Measurements from ENCODE around the gene YTHDF1. TPM values are rescaled to one million over a fixed set of nuclear protein-coding genes. Genes with fewer than 3 reads are reported as not detected.
"Not testable (repeated sequence)": the region's sequence is repeated elsewhere in the genome, so short reads cannot be mapped to it uniquely, and the experiment has no call there.

YTHDF1 gene
- total and polyA plus RNA-seq, 4 donors: 20.9 to 45.9 (median 34.2) TPM

- H3K9me3 ChIP-seq (ENCODE audit: control insufficient read depth, insufficient read depth, low read length); H3K27me3 ChIP-seq (ENCODE audit: control insufficient read depth, insufficient read depth, low read length); H3K27ac ChIP-seq (ENCODE audit: low read depth, low read length); H3K4me3 ChIP-seq (ENCODE audit: low read depth, low read length): not testable (repeated sequence)
- Histone ChIP-seq H3K36me3 (ENCODE audit: control insufficient read depth, insufficient read depth, low read length) (peaks cover 49% of the 10 kb centered on the region), H3K4me1 (ENCODE audit: control insufficient read depth, insufficient read depth, low read length) (peaks cover 88% of the 10 kb centered on the region)
- WGBS (ENCODE audit: insufficient coverage): no CpG with 5 or more reads among the region's 14 CpGs
- peak in 1 of 6 donors; percentile 49 for DNase-seq (ENCODE audit: low read depth in 4 of 6, low spot score in 6 of 6)
Observed at GRCh38 chr20:63251350-63251749, 35.4 kb upstream of the YTHDF1 start.

- Histone ChIP-seq H3K27me3 (ENCODE audit: control insufficient read depth, insufficient read depth, low read length) (peaks cover 6% of the 10 kb centered on the region), H3K36me3 (ENCODE audit: control insufficient read depth, insufficient read depth, low read length) (peaks cover 53% of the 10 kb centered on the region), H3K9me3 (ENCODE audit: control insufficient read depth, insufficient read depth, low read length) (no peaks in the 10 kb centered on the region), H3K4me1 (ENCODE audit: control insufficient read depth, insufficient read depth, low read length) (peaks cover 85% of the 10 kb centered on the region), H3K4me3 (ENCODE audit: low read depth, low read length) (no peak overlapping the region), H3K27ac (ENCODE audit: low read depth, low read length) (no peak overlapping the region)
- WGBS (ENCODE audit: insufficient coverage): 96% methylated on average over 14 of the region's 15 CpGs
- DNase-seq (ENCODE audit: low read depth in 4 of 6, low spot score in 6 of 6): no peak
Observed at GRCh38 chr20:63249891-63250290, 34.0 kb upstream of the YTHDF1 start.

- DNase-seq (ENCODE audit: low read depth in 4 of 6, low spot score in 6 of 6): no peak
- H3K4me1 ChIP-seq (ENCODE audit: control insufficient read depth, insufficient read depth, low read length): peaks cover 83% of the 10 kb centered on the region
- peaks cover 61% of the 10 kb centered on the region for H3K36me3 ChIP-seq (ENCODE audit: control insufficient read depth, insufficient read depth, low read length)
- no peak overlapping the region for H3K4me3 ChIP-seq (ENCODE audit: low read depth, low read length)
- H3K27me3 ChIP-seq (ENCODE audit: control insufficient read depth, insufficient read depth, low read length): peaks cover 4% of the 10 kb centered on the region
- H3K9me3 ChIP-seq (ENCODE audit: control insufficient read depth, insufficient read depth, low read length): no peaks in the 10 kb centered on the region
- no peak overlapping the region for H3K27ac ChIP-seq (ENCODE audit: low read depth, low read length)
- 81% methylated on average over 25 of the region's 25 CpGs for WGBS (ENCODE audit: insufficient coverage)
Observed at GRCh38 chr20:63248835-63249591, 33.1 kb upstream of the YTHDF1 start.

GRCh38 chr20:63247671-63248228, 31.8 kb upstream of the YTHDF1 start:
- Histone ChIP-seq H3K36me3 (ENCODE audit: control insufficient read depth, insufficient read depth, low read length) (peaks cover 74% of the 10 kb centered on the region), H3K4me1 (ENCODE audit: control insufficient read depth, insufficient read depth, low read length) (peaks cover 74% of the 10 kb centered on the region), H3K4me3 (ENCODE audit: low read depth, low read length) (no peak overlapping the region), H3K9me3 (ENCODE audit: control insufficient read depth, insufficient read depth, low read length) (no peaks in the 10 kb centered on the region), H3K27ac (ENCODE audit: low read depth, low read length) (no peak overlapping the region), H3K27me3 (ENCODE audit: control insufficient read depth, insufficient read depth, low read length) (no peaks in the 10 kb centered on the region)
- DNase-seq (ENCODE audit: low read depth in 4 of 6, low spot score in 6 of 6): no peak
- 85% methylated on average over 21 of the region's 24 CpGs for WGBS (ENCODE audit: insufficient coverage)

GRCh38 chr20:63246490-63247288, 30.8 kb upstream of the YTHDF1 start:
- no peaks in the 10 kb centered on the region for H3K9me3 ChIP-seq (ENCODE audit: control insufficient read depth, insufficient read depth, low read length)
- WGBS (ENCODE audit: insufficient coverage): 55% methylated on average over 43 of the region's 50 CpGs
- no peak for DNase-seq (ENCODE audit: low read depth in 4 of 6, low spot score in 6 of 6)
- no peak overlapping the region for H3K27ac ChIP-seq (ENCODE audit: low read depth, low read length)
- H3K4me1 ChIP-seq (ENCODE audit: control insufficient read depth, insufficient read depth, low read length): peaks cover 65% of the 10 kb centered on the region
- H3K36me3 ChIP-seq (ENCODE audit: control insufficient read depth, insufficient read depth, low read length): peaks cover 83% of the 10 kb centered on the region
- H3K4me3 ChIP-seq (ENCODE audit: low read depth, low read length): no peak overlapping the region
- H3K27me3 ChIP-seq (ENCODE audit: control insufficient read depth, insufficient read depth, low read length): no peaks in the 10 kb centered on the region

- no peak overlapping the region for H3K4me3 ChIP-seq (ENCODE audit: low read depth, low read length)
- peaks cover 88% of the 10 kb centered on the region for H3K36me3 ChIP-seq (ENCODE audit: control insufficient read depth, insufficient read depth, low read length)
- WGBS (ENCODE audit: insufficient coverage): 87% methylated on average over 10 of the region's 10 CpGs
- H3K27me3 ChIP-seq (ENCODE audit: control insufficient read depth, insufficient read depth, low read length): no peaks in the 10 kb centered on the region
- H3K27ac ChIP-seq (ENCODE audit: low read depth, low read length): no peak overlapping the region
- H3K4me1 ChIP-seq (ENCODE audit: control insufficient read depth, insufficient read depth, low read length): peaks cover 60% of the 10 kb centered on the region
- no peaks in the 10 kb centered on the region for H3K9me3 ChIP-seq (ENCODE audit: control insufficient read depth, insufficient read depth, low read length)
- no peak for DNase-seq (ENCODE audit: low read depth in 4 of 6, low spot score in 6 of 6)
Observed at GRCh38 chr20:63244468-63244867, 28.5 kb upstream of the YTHDF1 start.

GRCh38 chr20:63243604-63244247, 27.8 kb upstream of the YTHDF1 start:
- DNase-seq (ENCODE audit: low read depth in 4 of 6, low spot score in 6 of 6): no peak
- peaks cover 60% of the 10 kb centered on the region for H3K4me1 ChIP-seq (ENCODE audit: control insufficient read depth, insufficient read depth, low read length)
- H3K9me3 ChIP-seq (ENCODE audit: control insufficient read depth, insufficient read depth, low read length): no peaks in the 10 kb centered on the region
- H3K36me3 ChIP-seq (ENCODE audit: control insufficient read depth, insufficient read depth, low read length): peaks cover 84% of the 10 kb centered on the region
- H3K27me3 ChIP-seq (ENCODE audit: control insufficient read depth, insufficient read depth, low read length): no peaks in the 10 kb centered on the region
- 84% methylated on average over 25 of the region's 25 CpGs for WGBS (ENCODE audit: insufficient coverage)
- no peak overlapping the region for H3K4me3 ChIP-seq (ENCODE audit: low read depth, low read length)
- no peak overlapping the region for H3K27ac ChIP-seq (ENCODE audit: low read depth, low read length)

GRCh38 chr20:63242736-63243135, 26.8 kb upstream of the YTHDF1 start:
- Histone ChIP-seq H3K4me1 (ENCODE audit: control insufficient read depth, insufficient read depth, low read length) (peaks cover 60% of the 10 kb centered on the region), H3K36me3 (ENCODE audit: control insufficient read depth, insufficient read depth, low read length) (peaks cover 74% of the 10 kb centered on the region), H3K27ac (ENCODE audit: low read depth, low read length) (no peak overlapping the region), H3K27me3 (ENCODE audit: control insufficient read depth, insufficient read depth, low read length) (no peaks in the 10 kb centered on the region), H3K4me3 (ENCODE audit: low read depth, low read length) (no peak overlapping the region), H3K9me3 (ENCODE audit: control insufficient read depth, insufficient read depth, low read length) (no peaks in the 10 kb centered on the region)
- DNase-seq (ENCODE audit: low read depth in 4 of 6, low spot score in 6 of 6): no peak
- 86% methylated on average over 21 of the region's 21 CpGs for WGBS (ENCODE audit: insufficient coverage)

- H3K27me3 ChIP-seq (ENCODE audit: control insufficient read depth, insufficient read depth, low read length): no peaks in the 10 kb centered on the region
- WGBS (ENCODE audit: insufficient coverage): 63% methylated on average over 11 of the region's 11 CpGs
- H3K4me3 ChIP-seq (ENCODE audit: low read depth, low read length): no peak overlapping the region
- no peaks in the 10 kb centered on the region for H3K9me3 ChIP-seq (ENCODE audit: control insufficient read depth, insufficient read depth, low read length)
- DNase-seq (ENCODE audit: low read depth in 4 of 6, low spot score in 6 of 6): no peak
- no peak overlapping the region for H3K27ac ChIP-seq (ENCODE audit: low read depth, low read length)
- peaks cover 60% of the 10 kb centered on the region for H3K36me3 ChIP-seq (ENCODE audit: control insufficient read depth, insufficient read depth, low read length)
- peaks cover 59% of the 10 kb centered on the region for H3K4me1 ChIP-seq (ENCODE audit: control insufficient read depth, insufficient read depth, low read length)
Observed at GRCh38 chr20:63241272-63241671, 25.3 kb upstream of the YTHDF1 start.

Data from spinal cord (tissue), 10 donors.